ENCODE data around the gene S1PR3.

S1PR3 gene

DNA sequence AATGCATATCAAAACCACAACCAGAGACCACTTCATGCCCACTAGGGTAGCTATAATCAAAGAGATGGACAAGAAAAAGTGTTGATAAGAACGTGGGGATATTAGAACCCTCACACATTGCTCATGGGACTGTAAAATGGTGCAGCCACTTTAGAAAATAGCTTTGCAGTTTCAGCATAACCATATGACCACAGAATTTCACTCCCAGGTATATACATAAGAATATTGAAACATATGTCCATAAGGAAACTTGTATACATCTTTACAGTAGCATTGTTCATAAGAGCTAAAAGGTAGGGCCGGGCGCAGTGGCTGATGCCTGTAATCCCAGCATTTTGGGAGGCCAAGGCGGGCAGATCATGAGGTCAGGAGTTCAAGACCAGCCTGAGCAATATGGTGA is 56.4 kb downstream of the S1PR3 start:
- no peak overlapping the region for H3K4me3 ChIP-seq (ENCODE audit: low read depth, low read length)
- TF ChIP-seq CTCF (IDR thresholded peaks at IDR 0.05; ENCODE audit: low read depth, low read length): no peak

- no peak for TF ChIP-seq CTCF (IDR thresholded peaks at IDR 0.05; ENCODE audit: low read depth, low read length)
Measured at GRCh38 chr9:89048616-89049015, 57.3 kb downstream of the S1PR3 start.

DNA sequence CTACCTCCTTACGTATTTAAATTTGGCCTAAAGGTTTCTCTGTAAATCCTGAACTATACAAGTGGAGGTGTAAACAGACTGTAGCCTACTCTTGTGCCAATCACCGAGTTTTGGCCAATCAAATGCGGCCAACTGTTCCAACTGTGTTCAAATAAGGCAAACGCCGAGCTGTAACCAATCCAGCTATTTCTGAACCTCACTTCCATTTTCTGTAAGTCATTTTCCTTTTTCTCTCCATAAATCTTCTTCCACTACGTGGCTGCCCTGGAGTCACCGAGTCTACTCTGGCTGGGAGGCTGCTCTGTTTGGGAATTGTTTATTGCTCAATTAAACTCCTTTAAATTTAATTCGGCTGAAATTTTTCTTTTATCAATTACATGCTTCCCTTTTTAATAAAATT is 58.4 kb downstream of the S1PR3 start:
- no peak overlapping the region for H3K4me3 ChIP-seq (ENCODE audit: low read depth, low read length)

More at GRCh38 chr9:89048616-89049015, 57.3 kb downstream of the S1PR3 start:
- no peak overlapping the region for H3K4me3 ChIP-seq (ENCODE audit: low read depth, low read length)

DNA sequence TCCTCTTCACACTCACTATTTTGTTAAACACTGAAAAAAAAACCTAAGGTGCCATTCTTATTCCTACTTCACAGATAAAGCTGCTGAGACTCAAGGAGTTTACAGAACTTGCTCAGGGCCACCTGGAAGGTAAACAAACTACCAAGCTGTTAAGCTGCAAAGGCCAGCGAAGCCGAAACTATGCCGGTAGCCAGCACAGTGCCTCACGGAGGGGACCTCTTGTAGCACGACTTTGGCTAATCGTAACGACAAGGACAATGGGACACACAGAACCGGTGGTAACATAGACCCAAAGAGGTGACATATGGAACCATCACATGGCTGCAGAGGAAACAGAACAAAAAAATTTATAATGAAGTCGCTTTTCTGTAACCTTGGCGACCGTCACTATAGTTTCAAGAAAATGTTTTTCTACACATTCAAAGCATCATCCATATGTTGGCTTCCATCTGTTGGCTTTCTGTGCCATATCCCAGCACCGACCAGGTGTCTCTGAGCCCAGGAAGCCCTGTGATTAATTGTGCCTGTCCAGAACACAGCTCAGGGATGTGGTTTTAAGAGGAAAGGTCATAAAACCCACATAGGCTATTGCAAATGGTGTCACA is 60.3 kb downstream of the S1PR3 start:
- H3K4me3 ChIP-seq (ENCODE audit: low read depth, low read length): no peak overlapping the region
- TF ChIP-seq CTCF (IDR thresholded peaks at IDR 0.05; ENCODE audit: low read depth, low read length): no peak

More for the DNA sequence above, 58.4 kb downstream of the S1PR3 start:
- no peak for TF ChIP-seq CTCF (IDR thresholded peaks at IDR 0.05; ENCODE audit: low read depth, low read length)

DNA sequence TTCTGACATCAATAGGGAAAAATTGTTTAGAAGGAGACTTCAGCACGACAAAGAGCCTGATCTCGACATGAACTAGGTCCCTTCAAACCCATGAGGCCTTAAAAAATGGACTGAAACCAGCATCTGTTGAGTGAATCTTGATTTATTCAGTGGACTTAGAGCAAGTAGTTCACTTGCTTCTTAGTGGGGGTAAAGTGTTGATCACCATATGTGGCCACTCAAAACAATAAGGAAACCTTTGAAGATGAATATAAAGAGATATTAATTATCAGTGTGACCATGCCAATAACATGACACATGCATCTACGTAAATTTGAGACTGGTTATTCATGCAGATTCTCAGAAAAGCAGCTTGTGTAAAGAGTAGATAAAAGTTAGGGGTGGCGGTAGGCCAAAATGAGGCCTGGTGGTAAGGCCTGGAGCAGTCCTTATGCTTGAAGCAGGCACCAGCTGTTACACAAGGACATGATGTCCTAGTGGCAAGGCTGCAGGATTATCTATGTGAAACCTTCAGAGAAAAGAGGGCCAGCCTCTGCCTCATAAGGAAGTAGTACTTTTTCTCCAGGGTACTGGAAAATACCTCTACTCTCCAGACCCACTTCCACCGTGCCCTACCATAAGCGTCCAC is 61.3 kb downstream of the S1PR3 start:
- no peak for TF ChIP-seq CTCF (IDR thresholded peaks at IDR 0.05; ENCODE audit: low read depth, low read length)

DNA sequence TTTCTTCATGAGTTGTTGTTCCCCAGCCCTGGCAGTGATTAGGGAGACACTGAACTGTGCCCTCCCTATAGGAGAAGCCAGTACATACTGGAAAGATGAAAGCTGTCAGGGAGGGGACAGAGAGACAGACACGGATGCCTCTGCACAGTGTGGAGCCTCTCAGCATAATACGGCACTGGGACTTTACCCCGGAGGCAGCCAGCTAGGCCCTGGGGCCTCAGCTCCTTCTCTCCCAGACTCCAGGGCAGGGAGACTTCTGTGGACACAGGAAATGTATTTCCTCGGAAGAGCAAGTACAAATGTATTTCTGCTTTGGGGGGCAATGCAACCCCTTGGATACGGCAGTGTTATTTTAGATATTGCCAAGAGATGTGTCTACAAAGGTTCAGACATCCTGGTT is 62.0 kb downstream of the S1PR3 start:
- no peak for TF ChIP-seq CTCF (IDR thresholded peaks at IDR 0.05; ENCODE audit: low read depth, low read length)
- no peak overlapping the region for H3K4me3 ChIP-seq (ENCODE audit: low read depth, low read length)

More for the DNA sequence above, 61.3 kb downstream of the S1PR3 start:
- H3K4me3 ChIP-seq (ENCODE audit: low read depth, low read length): no peak overlapping the region
